ENCODE results near the gene GTF3C1.

GTF3C1 gene

DNA sequence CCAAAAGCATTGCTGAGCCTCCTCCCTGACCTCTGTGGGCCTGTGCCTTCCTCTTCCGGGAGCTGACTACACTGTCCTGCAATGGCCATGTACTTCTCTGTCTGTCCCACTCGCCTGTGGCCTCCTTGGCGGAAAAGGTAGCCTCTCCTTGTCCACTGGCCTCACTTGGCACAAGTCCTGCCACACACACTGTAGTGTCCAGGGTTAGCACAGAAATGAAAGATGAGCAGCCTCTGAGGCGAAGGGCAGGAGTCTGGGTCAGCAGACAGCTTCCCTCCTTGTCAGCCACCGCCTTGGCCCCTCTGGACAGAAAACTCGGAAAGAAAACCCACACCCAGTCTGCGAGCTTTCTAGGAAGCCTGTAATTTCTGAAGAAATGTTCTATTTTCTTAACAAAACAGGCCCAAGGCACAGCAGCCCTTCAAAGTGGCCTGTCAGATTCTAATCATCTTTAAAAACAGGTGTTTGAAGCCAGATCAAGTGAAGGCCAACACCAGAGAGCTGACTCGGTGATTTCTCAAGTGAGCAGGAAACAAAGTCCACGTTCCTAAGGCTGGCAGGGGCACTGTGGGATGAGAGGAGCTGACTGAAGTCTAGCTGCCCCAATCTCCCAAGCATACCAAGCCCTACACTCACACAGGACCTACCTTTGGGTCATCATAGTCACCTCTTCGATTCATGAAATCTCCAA, 67.2 kb downstream of the GTF3C1 start:
- no peak for DNase-seq

DNA sequence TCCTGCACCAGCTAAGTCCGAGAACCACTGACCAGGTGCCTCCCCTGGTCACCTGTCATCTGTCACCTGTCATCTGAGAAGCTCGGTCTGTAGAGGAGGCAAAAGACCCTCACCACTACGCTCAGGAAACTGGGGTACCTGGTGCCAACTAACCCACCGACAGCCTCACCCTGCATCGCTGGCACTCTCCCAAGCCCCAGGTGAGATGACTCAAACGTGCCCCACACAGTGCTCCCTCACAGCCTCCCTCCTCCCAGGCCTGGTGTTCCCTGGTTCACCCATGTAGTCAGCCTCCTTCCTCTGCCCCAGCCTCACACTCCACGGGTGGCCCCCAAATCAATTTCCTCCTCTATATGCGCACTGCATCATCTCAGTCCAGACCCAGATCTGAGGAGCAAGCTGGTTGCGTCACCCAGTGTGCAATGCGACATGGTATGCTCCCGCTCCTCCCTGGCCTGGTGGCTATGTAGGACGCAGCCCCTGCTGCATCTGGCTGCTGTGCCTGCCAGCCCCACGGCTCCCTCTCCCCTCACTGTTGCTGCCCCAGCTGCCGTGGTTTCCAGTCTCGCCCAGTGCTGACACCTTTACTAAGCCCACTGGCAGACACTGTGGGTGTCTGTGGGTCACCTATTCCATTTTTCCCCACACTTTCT, 68.3 kb downstream of the GTF3C1 start:
- no peak for DNase-seq

DNA sequence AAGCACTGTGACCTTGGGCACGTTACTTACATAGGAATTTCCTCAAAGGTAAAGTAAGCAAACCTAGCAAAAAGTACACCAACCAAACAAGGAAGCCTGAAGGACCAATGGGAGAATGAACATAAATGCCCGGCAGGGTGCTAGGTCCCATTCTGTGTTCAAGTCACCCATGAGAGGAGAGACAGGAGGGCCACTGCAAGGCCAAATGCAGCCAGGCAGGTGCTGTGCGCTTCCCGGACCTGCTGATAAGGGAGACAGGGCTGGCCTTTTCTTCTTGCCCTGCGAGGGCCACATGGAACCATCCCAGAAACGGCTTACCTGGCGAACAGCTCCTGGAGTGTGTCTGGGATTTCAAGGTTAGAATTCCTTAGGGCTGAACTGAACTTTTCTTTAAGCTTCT, 69.0 kb downstream of the GTF3C1 start:
- DNase-seq: no peak

DNA sequence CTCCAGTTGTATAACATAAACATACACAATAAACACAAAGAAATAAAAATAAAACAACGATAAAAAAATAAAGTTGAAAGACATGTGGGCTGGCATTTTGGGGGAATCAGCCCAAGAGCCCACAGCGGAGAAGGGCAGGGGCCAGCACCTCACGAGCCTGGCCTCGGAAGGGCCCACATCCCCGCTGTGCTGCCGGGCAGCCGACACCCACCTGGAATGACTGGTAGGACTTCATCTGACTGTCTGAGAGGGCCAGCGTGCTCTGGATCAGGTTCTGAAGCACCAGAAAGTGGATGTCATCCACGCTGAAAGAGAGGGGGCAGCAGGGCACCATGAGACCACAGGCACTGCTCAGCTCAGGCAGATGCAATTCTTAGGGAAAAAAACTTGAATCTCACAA, 73.5 kb downstream of the GTF3C1 start:
- DNase-seq: no peak

DNA sequence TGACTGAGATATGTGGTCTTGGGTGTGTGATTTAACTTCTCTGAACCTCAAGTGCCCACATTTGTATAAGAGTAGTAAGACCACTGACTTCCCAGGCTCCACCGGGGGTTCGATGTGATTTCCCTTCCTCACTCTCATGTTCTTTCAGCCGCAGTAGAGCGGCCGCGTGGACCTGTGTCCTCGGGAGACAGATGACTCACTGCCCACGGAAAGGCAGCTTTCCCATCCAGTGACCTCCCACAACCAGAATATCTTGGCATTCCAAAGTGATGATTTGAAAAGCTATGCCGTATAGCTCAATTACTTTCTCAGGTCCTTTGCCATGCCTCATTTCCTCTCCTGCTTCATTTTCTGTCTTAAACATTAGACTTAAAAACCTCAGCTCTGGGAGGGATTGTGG, 74.2 kb downstream of the GTF3C1 start:
- no peak for DNase-seq

DNA sequence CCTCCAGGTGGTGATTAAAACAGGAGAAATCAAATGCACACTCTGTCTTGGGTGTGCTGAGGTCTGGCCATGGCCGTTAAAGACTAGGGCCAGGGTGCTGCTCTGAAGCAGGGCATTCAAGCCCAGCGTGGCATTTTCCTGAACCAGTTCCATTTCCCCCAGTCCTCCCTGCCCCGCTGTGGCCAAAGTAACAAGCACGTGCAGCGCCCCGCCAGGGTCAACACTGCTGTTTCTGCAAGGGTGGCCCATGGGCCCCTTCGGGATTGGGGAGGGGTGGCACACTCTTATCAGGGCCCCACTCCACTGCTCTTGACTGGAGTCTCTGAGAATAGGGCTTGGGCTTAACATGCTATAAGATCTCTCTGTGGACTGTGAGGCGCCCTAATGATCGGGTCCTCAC, 74.8 kb downstream of the GTF3C1 start:
- no peak for DNase-seq

DNA sequence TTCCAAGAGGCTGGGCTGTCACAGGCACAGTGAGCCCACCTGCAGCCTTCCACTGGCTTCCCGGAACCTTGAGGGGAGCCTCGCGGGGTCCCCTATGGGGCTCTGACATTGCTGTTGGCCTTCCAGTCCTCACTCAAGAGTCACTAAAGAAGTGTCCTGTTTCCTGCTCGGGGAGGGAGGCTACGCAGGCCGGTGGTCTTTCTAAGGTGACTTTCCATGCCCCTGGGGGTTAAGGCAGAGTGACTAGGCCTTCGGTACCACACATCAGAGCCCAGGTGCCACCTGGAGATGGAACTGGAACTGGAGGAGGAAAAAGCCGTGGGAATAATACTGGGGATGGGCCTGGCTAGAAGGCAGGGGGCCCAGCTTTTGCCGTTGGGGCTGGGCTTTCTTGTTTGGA, 75.7 kb downstream of the GTF3C1 start:
- no peak for DNase-seq

DNA sequence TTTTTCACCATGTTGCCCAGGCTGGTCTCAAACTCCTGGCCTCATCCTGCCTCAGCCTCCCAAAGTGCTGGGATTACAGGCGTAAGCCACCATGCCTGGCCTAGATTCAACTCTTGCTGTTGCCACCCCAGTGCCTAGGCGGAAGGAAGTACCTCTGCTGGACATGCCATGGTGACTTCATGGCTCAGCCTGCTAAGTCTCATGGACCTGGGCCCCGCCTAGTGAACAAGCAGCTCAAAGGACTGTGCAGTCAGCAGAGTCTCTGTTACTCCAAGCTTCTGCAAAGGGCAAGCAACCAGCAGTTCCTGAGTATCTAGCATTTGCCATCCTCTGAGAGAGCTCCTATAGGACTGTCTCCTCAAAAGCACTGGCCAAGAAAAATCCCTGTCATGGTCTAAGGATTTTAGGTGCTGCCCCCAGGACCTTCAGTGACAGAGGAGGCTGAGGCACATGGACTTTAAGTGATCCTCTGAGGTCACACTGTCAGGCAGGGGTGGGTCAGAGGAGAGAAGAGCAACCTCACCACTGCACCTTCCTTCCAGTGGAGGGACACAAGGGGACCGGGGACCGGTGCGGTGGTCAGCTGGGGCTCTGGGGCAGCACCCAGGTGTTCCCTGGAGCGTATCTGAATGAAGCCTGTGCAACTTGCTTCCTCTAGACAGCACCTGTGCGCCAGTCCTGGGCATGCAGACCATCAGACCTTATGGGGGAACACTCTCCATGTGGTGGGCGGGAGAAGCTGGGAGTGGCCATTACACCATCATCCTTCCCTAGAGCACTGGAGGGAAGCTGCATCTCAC, 76.4 kb downstream of the GTF3C1 start:
- DNase-seq: no peak

DNA sequence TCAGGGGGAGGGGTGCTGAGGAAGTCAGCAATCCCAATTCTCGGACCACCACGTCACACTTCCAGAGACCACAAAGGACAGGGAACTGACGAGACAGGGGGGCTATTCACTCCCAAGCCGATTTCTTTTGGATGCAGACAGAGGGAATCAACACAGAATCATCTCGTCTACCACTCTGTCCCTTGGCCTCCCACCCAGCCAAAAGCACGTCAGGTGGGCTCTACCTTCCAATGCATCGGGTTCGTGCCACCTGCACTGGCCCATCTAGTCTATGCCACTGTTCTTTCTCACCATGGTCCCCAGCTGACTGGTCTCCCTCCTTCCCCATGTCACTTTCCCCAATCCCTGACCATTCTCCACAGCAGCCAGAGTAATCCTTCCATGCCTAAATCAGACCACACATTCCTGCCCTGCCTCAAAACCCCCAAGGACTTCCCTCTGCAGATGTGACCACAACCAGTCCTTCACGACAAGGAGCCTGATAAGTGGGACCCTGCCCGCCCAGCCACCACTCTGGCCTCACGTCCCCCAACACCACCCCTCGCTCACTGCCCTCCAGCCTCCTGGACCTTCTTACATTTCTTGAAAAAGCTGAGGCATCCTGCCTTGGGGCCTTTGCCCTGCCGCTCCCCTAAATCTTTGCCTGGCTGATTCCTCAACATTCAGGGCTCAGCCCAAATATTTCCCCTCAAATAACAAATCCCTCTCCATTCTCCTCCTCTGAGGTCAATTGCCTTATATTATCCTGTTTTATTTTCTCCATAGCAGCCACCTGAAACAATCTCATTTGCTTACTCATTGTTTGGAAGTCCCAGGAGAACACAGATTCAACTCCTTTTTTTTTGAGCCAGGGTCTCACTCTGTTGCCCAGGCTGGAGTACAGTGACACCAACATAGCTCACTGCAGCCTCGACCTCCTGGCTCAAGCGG, 77.4 kb downstream of the GTF3C1 start:
- DNase-seq: no peak

DNA sequence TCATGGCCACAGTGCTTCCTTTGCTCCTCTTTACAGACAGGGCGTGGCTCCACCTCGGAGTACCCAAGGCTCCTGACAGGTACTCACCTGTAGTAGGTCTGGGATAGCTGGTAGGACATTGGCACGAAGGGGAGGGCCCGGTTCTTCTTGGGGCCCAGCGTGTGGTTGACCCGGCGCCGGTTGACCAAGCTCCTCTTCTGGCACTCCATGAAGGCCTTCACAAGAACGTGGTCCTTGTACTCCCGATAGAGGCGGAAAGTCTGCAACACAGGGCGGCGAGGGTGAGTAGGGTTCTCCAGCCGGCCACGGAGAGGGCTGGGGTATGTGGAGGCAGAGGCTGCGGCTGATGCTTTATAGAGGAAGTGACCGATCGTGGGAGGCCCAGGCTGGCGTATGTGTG, 78.1 kb downstream of the GTF3C1 start:
- no peak for DNase-seq

DNA sequence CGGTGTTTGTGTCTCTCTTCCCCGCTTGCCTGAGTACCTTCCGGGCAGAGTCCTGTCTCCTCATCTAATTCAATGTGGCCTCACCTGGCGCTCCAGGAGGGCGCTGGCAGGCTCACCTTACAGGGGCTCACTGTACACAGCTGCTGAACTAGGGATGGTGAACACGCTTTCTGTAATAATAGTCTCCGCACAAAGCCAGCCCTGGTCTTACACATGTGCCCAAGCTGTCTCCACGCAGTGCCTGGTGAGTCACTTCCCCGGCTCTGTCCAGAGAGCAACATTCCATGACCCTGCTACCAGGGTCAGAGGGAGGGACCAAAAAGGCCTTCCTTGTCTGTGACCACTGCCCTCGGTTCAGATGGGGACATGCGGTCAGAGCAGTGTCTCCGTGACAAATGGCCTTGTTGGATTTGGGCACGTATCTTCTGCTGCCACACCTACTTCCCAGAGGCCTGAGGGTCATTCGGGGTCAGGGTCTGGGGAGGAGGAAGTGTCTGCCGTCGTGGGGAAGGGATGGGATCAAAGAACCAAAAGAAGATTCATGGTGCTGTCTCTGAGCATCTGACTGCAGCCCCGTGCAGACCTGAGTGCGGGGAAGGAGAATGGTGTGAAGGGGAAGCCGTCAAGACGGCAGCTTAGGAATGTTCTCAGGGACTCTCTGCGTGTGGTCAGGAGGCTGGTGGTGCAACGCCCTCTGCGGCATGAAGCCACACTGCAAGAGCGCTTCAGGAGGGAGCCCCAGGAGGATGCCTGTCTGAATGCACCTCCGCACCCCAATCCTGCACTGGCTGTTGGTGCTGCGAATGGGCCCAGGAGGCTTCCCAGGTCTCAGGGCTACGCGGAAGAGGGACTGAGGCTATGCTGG, 78.9 kb downstream of the GTF3C1 start:
- DNase-seq: no peak

DNA sequence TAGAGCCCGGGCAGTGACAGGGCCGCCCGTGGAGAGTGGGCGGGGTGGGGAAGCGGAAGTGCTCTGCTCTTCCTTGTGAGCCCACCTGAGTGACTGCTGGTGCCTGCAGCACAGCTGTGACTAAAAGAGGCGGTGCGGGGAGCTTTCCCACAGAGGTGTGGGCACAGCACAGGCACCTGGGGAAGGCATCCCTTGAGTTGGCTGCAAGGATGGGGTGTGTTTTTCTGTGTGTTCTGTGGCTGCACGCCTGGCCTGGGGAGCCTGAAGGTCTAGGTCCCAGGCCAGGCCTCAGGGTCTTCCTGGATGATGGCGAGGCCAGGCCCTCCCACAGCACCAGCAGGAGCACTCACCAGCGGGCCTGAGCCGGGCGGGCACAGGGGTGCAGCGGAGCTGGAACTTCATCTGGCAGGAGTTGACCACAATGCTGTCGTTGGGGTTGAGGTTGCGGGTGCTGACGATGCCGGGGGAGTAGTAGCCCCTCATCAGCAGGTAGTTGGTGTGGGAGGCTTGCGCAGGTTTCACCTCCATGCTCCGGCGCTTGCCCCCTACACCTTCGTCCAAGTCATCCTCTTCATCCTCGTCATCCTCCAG, 80.7 kb downstream of the GTF3C1 start:
- DNase-seq: no peak

DNA sequence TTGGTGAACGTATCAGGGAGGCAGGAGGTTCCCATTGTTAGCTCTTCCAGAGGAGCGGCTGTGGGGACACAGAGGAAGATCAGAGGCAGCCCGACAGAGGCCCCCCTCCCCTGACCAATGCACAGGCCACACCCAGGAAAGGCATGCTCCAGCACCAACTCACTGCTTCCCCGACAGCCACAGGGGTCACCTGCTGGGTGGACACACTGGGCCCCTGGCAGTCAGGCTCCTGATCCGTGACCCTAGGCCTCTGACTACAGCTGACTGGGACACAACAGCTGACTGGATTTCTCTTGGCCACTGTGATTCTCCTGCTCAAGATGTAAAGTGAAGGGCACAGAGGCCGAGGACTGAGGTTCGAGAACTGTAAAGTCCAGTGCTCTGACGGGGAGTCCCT, 84.2 kb downstream of the GTF3C1 start:
- DNase-seq: no peak

DNA sequence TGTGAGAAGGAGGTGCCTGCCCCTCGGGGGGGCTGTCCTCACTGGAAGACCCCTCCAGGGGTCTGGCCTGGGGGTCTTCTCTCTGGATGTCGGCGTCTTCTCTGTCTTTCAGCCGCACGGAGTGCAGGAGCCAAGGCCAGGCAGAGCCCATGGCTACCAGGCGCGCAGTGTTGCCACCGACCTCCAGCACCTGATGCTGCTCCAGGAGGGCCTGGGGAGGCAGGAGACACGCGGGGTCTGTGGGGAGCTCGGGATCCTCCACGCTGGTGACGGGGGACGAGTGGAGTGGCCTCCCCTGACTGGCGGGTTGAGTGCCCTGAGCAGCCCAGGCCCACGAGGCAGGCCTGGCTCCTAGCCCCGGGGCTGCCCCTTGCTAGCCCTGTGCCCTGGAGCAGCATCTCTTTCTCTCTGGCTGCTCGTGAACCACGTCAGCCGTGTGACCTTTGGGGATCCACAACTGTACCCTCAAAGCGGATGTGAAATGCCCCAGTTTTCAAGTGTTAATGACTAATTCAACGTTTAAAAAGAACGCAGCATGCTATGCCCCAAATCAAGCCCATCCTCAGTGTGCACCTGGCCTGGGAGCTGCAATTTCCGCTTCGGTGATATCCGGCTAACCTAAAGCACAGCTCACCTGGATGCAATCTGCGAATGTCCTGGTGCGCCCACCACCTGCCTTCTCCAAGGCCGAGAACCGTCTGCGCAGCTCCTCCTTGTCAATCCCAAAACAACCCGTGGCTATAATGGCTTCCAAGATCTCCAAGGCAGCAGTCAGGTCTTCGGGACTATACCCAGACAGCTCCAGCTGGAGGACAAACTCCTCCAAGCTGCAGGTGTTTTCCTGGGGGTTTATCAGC, 84.9 kb downstream of the GTF3C1 start:
- no peak for DNase-seq

DNA sequence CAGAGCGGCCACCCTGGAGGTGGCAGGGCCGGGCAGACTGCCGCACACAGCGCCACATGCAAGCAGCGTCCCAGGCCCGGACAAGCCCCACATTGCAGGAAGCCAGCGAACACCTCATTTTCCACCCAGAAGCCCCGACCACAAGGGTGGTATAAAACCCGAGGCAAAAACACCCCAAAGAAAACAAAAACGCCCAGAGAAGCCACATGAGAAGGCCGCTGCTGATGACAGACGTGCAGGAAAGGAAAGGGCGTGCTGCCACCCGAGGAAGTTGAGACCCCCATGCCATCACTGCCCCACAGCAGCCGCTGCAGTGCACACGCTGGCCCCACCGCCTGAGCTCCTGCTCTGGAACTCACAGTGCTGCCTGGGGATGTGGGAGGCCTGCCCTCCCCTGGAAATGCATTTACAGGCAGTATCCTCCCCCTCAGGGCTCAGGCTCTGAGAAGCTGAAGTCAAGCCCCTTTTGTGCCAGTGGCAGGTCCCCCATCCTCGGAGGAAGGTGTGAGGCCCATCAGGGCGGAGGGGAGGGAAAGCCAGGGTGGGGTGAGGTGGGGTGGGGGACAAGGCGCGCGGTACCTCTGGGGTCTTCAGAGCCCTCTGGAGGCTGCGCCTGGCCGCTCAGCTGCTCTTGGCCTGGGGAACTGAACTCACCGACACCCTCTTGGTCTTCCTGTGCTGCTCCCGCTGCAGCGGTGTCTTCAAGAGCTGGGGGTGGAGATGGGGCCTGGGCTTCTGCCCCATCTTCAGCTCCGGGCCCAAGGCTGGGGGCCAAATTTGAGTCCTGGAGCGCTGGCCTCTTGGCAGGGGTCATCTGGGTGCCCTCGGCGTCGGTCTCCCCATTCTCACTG, 85.7 kb downstream of the GTF3C1 start:
- peak; percentile 77 for DNase-seq

DNA sequence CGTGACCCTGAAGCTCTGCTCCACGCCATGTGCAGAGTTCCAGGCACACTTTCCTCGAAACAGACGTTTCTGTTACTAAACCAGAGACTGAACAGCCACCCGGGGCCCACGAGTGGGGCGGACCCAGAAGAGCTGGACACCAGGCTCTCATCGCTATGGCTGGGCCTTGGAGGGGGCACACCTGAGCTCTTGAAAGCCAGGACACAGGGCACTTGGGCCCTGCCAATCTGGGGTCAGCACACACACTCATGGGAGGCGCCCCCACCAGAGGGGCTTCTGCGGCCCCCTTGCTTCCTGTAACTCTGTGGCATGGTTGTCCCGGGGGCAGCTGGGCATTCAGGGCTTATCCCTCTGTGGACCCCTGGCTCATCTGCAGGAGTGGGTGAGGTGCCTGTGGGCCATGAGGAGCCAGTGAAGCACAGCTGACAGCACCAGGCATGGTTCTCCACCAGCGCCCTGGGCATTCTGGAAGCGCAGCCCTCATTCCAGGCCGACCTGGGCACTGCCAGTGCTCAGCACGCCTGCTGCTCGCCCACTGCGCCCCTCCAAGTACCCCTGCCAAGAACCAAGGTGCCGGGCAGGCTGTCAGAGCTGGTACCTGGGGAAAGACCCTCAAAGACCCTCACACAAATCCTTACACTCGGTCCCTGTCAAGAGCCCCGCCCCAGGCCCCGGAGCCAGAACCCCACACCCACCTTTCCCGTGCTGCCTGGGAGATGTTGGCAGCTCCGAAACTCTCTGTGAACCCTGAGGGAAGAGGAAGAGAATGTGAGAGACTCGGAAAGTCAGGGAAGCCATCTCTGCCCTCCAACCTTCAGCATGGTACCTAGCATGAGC, 86.6 kb downstream of the GTF3C1 start:
- DNase-seq: no peak

DNA sequence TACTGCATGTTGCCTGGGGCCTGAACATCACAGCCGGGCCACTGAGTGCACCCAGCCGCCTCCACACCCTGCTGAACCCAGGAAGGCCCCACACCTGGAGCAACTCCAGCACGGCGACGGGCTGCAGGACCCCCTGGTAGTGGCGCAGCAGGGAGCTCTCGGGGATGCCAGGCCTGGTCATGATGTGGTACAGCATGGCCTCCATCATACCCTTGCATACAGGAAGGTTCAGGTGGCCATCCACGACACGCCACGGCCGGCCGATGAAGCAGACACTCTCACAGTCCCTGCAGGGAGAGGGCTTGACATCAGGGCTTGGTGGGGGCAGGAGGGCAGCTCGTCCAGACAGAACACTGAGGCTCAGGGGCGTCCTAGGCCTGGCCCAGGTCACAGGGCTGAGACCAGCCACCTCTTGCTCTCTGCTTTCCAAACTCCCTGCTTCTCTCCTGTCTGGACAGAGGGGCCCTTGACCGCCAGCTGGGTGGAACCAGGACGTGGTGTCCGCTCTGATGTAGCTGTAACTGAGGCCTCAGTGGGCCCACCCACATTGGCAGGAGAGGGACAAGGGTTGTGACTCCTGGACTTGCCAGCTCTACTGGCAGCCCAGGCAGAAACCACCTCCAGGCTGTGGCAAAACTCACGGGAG, 87.4 kb downstream of the GTF3C1 start:
- no peak for DNase-seq

Measured in activated CD8-positive, alpha-beta memory T cell treated with anti-CD3 and anti-CD28 coated beads, Interleukin-2, amount 50 U/mL, for 48 hours (primary cell).